ENCODE measurements around the gene NTSR1. TPM values are rescaled to one million over a fixed set of nuclear protein-coding genes. Genes with fewer than 3 reads are reported as not detected.
A peak's percentile ranks its signal among the peaks of the same experiment; 100 is the strongest.

NTSR1 gene
- total RNA-seq, 2 experiments from 2014 or later: 0.55 to 0.56 TPM

DNA sequence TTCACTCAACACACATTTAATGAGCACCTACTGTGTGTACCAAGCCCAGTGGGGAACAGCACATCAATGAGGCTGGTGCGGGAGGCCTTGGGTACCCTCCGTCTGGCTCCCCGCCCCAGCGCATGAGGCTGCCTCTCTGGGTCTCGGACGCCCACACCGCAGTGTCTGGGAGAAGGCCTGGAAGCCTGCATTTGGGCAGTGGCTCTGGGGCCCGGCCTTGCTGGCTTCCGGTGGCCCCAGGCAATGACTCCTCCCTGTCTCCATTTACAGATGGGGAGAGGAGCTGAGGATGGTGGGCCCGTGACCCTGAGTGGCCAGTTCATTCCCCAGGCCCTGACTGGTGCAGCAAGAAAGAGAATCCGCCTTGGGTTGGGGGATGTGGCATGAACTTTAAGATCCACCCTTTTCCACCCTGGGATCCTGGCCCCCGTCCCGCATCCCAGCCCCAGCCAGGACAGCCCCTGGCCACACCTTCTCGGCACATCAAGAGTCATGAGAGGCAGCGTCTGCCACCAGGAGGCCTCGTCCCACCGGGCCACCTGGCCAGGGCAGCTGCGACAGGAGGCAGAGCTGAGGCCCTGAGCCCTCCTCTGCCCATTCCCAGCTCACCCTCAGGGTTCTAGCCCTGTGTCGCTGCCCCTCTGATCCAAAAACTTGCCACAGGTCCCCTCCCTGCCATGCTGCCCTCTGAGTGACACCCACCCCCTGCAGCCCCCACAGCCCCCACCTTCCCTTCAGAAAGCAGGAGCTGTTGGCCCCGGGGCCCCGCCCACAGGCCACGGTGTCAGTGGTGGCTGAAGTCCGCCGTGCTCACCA, 70.2 kb downstream of the NTSR1 start:
- Histone ChIP-seq H3K27ac (ENCODE audit: low read depth in 1 of 2, low read length in 2 of 2) (no peak overlapping the region), H3K36me3 (ENCODE audit: insufficient read depth, low read length) (no peaks in the 10 kb centered on the region), H3K4me1 (ENCODE audit: insufficient read depth, low read length) (peaks cover 45% of the 10 kb centered on the region), H3K9me3 (ENCODE audit: control insufficient read depth in 1 of 2, insufficient read depth in 1 of 2, low read length in 2 of 2) (peaks cover 0 to 9% of the 10 kb centered on the region in 2 experiments), H3K4me3 (ENCODE audit: low read length) (no peak overlapping the region), H3K27me3 (ENCODE audit: control insufficient read depth in 1 of 2, insufficient read depth in 2 of 2, low read length in 2 of 2) (no peaks in the 10 kb centered on the region)
- intact Hi-C loops (cut with DNase I, micrococcal nuclease): no loop called here
- Mint-ChIP-seq H3K9me3 (no peaks in the 10 kb centered on the region), H3K27me3 (no peaks in the 10 kb centered on the region), H3K4me1 (ENCODE audit: low read depth) (peaks cover 49% of the 10 kb centered on the region), H3K36me3 (ENCODE audit: low read depth) (no peaks in the 10 kb centered on the region), H3K27ac (peak overlapping the region; percentile 24), H3K4me3 (no peak overlapping the region)
- ATAC-seq (ENCODE audit: poor library complexity): no peak
- TF ChIP-seq, protein P1, sequence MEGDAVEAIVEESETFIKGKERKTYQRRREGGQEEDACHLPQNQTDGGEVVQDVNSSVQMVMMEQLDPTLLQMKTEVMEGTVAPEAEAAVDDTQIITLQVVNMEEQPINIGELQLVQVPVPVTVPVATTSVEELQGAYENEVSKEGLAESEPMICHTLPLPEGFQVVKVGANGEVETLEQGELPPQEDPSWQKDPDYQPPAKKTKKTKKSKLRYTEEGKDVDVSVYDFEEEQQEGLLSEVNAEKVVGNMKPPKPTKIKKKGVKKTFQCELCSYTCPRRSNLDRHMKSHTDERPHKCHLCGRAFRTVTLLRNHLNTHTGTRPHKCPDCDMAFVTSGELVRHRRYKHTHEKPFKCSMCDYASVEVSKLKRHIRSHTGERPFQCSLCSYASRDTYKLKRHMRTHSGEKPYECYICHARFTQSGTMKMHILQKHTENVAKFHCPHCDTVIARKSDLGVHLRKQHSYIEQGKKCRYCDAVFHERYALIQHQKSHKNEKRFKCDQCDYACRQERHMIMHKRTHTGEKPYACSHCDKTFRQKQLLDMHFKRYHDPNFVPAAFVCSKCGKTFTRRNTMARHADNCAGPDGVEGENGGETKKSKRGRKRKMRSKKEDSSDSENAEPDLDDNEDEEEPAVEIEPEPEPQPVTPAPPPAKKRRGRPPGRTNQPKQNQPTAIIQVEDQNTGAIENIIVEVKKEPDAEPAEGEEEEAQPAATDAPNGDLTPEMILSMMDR (IDR thresholded peaks at IDR 0.05): no peak
- CTCF ChIA-PET: no interaction called here
- no peak for DNase-seq
- POLR2A ChIA-PET: interaction anchor here (0.6 to 2.1 kb wide), 4 partner anchors 15 to 48 kb away, joined by 3 to 9 read pairs (median 4); partner anchors contain the start of gene MRGBP

DNA sequence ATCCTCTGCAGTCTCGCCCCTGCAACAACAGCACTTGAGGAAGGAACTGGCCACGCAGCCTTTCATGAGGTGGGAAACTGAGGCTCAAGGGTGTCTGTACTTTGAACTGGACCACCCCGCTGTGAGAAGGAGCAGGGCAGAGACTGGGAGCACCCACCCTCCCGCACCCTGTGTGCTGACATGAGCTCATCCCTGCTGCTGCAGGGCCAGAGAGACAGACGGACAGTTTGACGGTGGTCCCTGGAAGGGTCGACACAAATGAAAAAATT, 70.7 kb downstream of the NTSR1 start:
- H3K27ac Mint-ChIP-seq: no peak overlapping the region

DNA sequence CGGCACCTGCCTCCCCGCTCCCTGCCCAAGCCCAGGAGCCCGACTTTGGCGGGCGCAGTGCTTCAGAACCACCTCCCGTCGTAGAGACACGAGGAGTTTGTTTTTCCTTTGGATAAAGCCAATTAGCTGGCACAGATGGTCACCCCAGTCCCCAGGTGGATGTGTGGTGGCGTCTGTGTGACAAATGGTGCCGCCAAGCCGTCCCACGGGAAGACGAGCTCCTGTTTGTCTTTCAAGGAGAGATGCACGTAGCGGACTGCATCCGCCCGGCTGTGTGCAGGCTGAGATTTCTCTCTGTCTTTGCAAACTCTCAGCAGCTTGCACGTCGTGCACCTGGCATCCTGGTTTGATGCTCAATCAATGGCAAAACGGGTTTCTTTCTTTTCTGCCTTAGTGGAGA, 71.6 kb downstream of the NTSR1 start:
- intact Hi-C loops (cut with DNase I, micrococcal nuclease): no loop called here
- no peak for DNase-seq
- Mint-ChIP-seq H3K4me3 (no peak overlapping the region), H3K27me3 (no peaks in the 10 kb centered on the region), H3K27ac (no peak overlapping the region), H3K36me3 (ENCODE audit: low read depth) (no peaks in the 10 kb centered on the region), H3K9me3 (no peaks in the 10 kb centered on the region), H3K4me1 (ENCODE audit: low read depth) (peaks cover 35% of the 10 kb centered on the region)
- Histone ChIP-seq H3K27me3 (ENCODE audit: control insufficient read depth in 1 of 2, insufficient read depth in 2 of 2, low read length in 2 of 2) (no peaks in the 10 kb centered on the region), H3K4me1 (ENCODE audit: insufficient read depth, low read length) (peaks cover 31% of the 10 kb centered on the region), H3K27ac (ENCODE audit: low read depth in 1 of 2, low read length in 2 of 2) (no peak overlapping the region), H3K4me3 (ENCODE audit: low read length) (no peak overlapping the region), H3K36me3 (ENCODE audit: insufficient read depth, low read length) (no peaks in the 10 kb centered on the region), H3K9me3 (ENCODE audit: control insufficient read depth in 1 of 2, insufficient read depth in 1 of 2, low read length in 2 of 2) (peaks cover 0 to 9% of the 10 kb centered on the region in 2 experiments)
- no peak for ATAC-seq (ENCODE audit: poor library complexity)
- POLR2A ChIA-PET: interaction anchor here (1.5 to 2.1 kb wide), 2 partner anchors 14 to 16 kb away, joined by 6 to 9 read pairs; partner anchors contain the start of gene MRGBP
- TF ChIP-seq, protein P1 (IDR thresholded peaks at IDR 0.05): no peak
- CTCF ChIA-PET: no interaction called here

More for the DNA sequence above, 70.7 kb downstream of the NTSR1 start:
- Histone ChIP-seq H3K4me1 (ENCODE audit: insufficient read depth, low read length) (peaks cover 40% of the 10 kb centered on the region), H3K4me3 (ENCODE audit: low read length) (no peak overlapping the region), H3K36me3 (ENCODE audit: insufficient read depth, low read length) (no peaks in the 10 kb centered on the region), H3K27ac (ENCODE audit: low read depth in 1 of 2, low read length in 2 of 2) (no peak overlapping the region), H3K27me3 (ENCODE audit: control insufficient read depth in 1 of 2, insufficient read depth in 2 of 2, low read length in 2 of 2) (no peaks in the 10 kb centered on the region), H3K9me3 (ENCODE audit: control insufficient read depth in 1 of 2, insufficient read depth in 1 of 2, low read length in 2 of 2) (peaks cover 0 to 9% of the 10 kb centered on the region in 2 experiments)
- TF ChIP-seq, protein P1 (IDR thresholded peaks at IDR 0.05): no peak
- DNase-seq (no peak), ATAC-seq (ENCODE audit: poor library complexity) (no peak)
- Mint-ChIP-seq H3K27me3 (no peaks in the 10 kb centered on the region), H3K36me3 (ENCODE audit: low read depth) (no peaks in the 10 kb centered on the region), H3K4me3 (no peak overlapping the region), H3K9me3 (no peaks in the 10 kb centered on the region), H3K4me1 (ENCODE audit: low read depth) (peaks cover 43% of the 10 kb centered on the region)
- ChIA-PET POLR2A (interaction anchor here (0.6 to 2.1 kb wide), 4 partner anchors 15 to 49 kb away, joined by 3 to 9 read pairs (median 4); partner anchors contain the start of gene MRGBP), CTCF (no interaction called here)
- intact Hi-C loops (cut with DNase I, micrococcal nuclease): no loop called here

Data from CD4-positive, alpha-beta T cell (primary cell).